ENCODE results near the gene ZWILCH. TPM values are rescaled to one million over a fixed set of nuclear protein-coding genes. Genes with fewer than 3 reads are reported as not detected.
A peak's percentile ranks its signal among the peaks of the same experiment; 100 is the strongest.
"Not testable (repeated sequence)": the region's sequence is repeated elsewhere in the genome, so short reads cannot be mapped to it uniquely, and the experiment has no call there.

ZWILCH gene
- total RNA-seq, 1 donor from 2014 or later: 15.5 TPM

DNA sequence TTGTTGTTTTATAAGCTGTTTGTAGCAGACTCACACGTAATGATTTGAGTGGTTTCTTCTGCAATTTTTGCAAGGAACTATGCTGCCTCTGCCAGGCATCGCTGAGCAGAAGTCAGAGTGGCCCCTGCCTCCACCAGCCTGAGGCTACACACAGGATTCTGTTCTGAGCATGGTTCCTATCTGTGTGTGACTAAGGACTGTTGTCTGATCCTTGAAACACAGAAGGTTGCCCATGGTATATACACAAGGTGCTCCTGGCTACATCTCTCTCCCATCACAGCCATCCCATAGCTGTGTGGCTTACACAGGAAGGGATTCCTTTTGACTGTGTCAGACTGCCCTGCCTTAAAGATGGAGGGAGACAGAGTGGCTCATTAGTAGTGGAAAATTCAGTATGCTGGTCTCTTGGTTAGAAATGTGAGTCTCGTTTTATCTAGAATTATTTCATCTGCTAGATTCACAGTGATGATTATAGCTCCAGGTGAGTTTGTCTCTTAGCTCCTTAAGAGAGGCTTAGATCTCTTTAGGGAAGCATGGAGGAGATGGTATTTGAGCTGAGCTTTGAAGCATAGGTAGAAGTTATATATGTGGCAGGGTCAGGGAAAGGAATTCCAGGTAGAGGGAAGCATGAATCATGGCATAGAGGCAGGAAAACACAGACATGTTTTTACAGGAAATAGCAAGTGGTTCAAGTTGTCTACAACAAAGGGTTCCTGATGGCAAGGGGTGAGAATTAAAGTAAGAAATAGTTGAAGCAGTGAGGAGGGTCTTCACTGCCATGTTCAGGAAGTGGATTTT, 45.1 kb upstream of the ZWILCH start:
- no peak overlapping the region for H3K4me3 ChIP-seq (ENCODE audit: insufficient read depth, low read depth, low read length)
- H3K9ac ChIP-seq (ENCODE audit: low read length): peak overlapping the region; percentile 1
- no peaks in the 10 kb centered on the region for H3K79me2 ChIP-seq (ENCODE audit: insufficient read depth, low read length)
- no peaks in the 10 kb centered on the region for H3K27me3 Mint-ChIP-seq (ENCODE audit: low read depth, unreplicated experiment)
- H3K4me3 Mint-ChIP-seq (ENCODE audit: unreplicated experiment): peak overlapping the region; percentile 68
- peaks cover 3% of the 10 kb centered on the region for H3K9me3 Mint-ChIP-seq (ENCODE audit: unreplicated experiment)
- H4K20me1 ChIP-seq (ENCODE audit: insufficient read depth, low read length): peaks cover 7% of the 10 kb centered on the region
- H2AFZ ChIP-seq (ENCODE audit: low read depth, low read length): no peak overlapping the region
- peak overlapping the region; percentile 20 for H3K4me2 ChIP-seq (ENCODE audit: low read length)
- peaks cover 19% of the 10 kb centered on the region for H3K4me1 Mint-ChIP-seq (ENCODE audit: low read depth, unreplicated experiment)
- DNase-seq (ENCODE audit: low read depth): peak; percentile 66
- H3K27ac Mint-ChIP-seq (ENCODE audit: unreplicated experiment): peak overlapping the region; percentile 27
- no peak overlapping the region for H3K27ac ChIP-seq (ENCODE audit: low read depth, low read length)
- TF ChIP-seq, protein P1, sequence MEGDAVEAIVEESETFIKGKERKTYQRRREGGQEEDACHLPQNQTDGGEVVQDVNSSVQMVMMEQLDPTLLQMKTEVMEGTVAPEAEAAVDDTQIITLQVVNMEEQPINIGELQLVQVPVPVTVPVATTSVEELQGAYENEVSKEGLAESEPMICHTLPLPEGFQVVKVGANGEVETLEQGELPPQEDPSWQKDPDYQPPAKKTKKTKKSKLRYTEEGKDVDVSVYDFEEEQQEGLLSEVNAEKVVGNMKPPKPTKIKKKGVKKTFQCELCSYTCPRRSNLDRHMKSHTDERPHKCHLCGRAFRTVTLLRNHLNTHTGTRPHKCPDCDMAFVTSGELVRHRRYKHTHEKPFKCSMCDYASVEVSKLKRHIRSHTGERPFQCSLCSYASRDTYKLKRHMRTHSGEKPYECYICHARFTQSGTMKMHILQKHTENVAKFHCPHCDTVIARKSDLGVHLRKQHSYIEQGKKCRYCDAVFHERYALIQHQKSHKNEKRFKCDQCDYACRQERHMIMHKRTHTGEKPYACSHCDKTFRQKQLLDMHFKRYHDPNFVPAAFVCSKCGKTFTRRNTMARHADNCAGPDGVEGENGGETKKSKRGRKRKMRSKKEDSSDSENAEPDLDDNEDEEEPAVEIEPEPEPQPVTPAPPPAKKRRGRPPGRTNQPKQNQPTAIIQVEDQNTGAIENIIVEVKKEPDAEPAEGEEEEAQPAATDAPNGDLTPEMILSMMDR (IDR thresholded peaks at IDR 0.05; ENCODE audit: insufficient read depth, low read depth, low read length): no peak
- no peak for TF ChIP-seq EZH2 (IDR thresholded peaks at IDR 0.05; ENCODE audit: insufficient read depth, low read length)
- H3K4me1 ChIP-seq (ENCODE audit: insufficient read depth, low read length): peaks cover 19% of the 10 kb centered on the region
- no peaks in the 10 kb centered on the region for H3K27me3 ChIP-seq (ENCODE audit: insufficient read depth, low read length)
- H3K36me3 ChIP-seq (ENCODE audit: insufficient read depth, low read length): no peaks in the 10 kb centered on the region
- H3K36me3 Mint-ChIP-seq (ENCODE audit: low read depth, unreplicated experiment): peaks cover 18% of the 10 kb centered on the region
- FAIRE-seq: no peak
- no peaks in the 10 kb centered on the region for H3K9me3 ChIP-seq (ENCODE audit: insufficient read depth, low read depth, low read length)

DNA sequence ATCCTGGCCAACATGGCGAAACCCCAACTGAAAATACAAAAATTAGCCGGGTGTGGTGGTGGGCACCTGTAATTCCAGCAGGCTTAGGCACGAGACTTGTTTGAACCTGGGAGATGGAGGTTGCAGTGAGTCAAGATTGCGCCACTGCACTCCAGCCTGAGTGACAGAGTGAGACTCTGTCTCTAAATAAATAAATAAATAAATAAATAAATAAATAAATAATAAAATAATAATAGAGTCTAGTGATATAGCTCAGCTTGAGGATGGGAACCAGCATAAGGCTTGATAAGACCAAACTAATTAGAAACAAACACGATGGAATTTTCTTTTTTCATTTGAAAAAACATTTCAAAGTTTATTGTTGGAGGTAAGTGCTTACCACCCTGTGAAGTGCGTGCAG, 43.8 kb upstream of the ZWILCH start:
- H3K9me3 Mint-ChIP-seq (ENCODE audit: unreplicated experiment); H2AFZ ChIP-seq (ENCODE audit: low read depth, low read length); H3K4me2 ChIP-seq (ENCODE audit: low read length); DNase-seq (ENCODE audit: low read depth); H3K9me3 ChIP-seq (ENCODE audit: insufficient read depth, low read depth, low read length); H4K20me1 ChIP-seq (ENCODE audit: insufficient read depth, low read length); H3K27me3 Mint-ChIP-seq (ENCODE audit: low read depth, unreplicated experiment); H3K4me3 ChIP-seq (ENCODE audit: insufficient read depth, low read depth, low read length); H3K36me3 ChIP-seq (ENCODE audit: insufficient read depth, low read length); H3K27ac ChIP-seq (ENCODE audit: low read depth, low read length); H3K9ac ChIP-seq (ENCODE audit: low read length); H3K27me3 ChIP-seq (ENCODE audit: insufficient read depth, low read length); H3K79me2 ChIP-seq (ENCODE audit: insufficient read depth, low read length); FAIRE-seq; H3K4me3 Mint-ChIP-seq (ENCODE audit: unreplicated experiment): not testable (repeated sequence)
- Mint-ChIP-seq H3K36me3 (ENCODE audit: low read depth, unreplicated experiment) (peaks cover 16% of the 10 kb centered on the region), H3K4me1 (ENCODE audit: low read depth, unreplicated experiment) (peaks cover 19% of the 10 kb centered on the region), H3K27ac (ENCODE audit: unreplicated experiment) (peak overlapping the region; percentile 47)
- peaks cover 17% of the 10 kb centered on the region for H3K4me1 ChIP-seq (ENCODE audit: insufficient read depth, low read length)

GRCh38 chr15:66461917-66462316, 43.2 kb upstream of the ZWILCH start:
- no peak overlapping the region for H3K9ac ChIP-seq (ENCODE audit: low read length)
- peaks cover 16% of the 10 kb centered on the region for H3K36me3 Mint-ChIP-seq (ENCODE audit: low read depth, unreplicated experiment)
- no peak overlapping the region for H3K27ac ChIP-seq (ENCODE audit: low read depth, low read length)
- H4K20me1 ChIP-seq (ENCODE audit: insufficient read depth, low read length): no peaks in the 10 kb centered on the region
- H3K4me3 ChIP-seq (ENCODE audit: insufficient read depth, low read depth, low read length): no peak overlapping the region
- no peaks in the 10 kb centered on the region for H3K27me3 ChIP-seq (ENCODE audit: insufficient read depth, low read length)
- H3K9me3 ChIP-seq (ENCODE audit: insufficient read depth, low read depth, low read length): no peaks in the 10 kb centered on the region
- no peak overlapping the region for H3K4me3 Mint-ChIP-seq (ENCODE audit: unreplicated experiment)
- no peak overlapping the region for H3K27ac Mint-ChIP-seq (ENCODE audit: unreplicated experiment)
- H3K9me3 Mint-ChIP-seq (ENCODE audit: unreplicated experiment): peaks cover 3% of the 10 kb centered on the region
- H3K4me1 Mint-ChIP-seq (ENCODE audit: low read depth, unreplicated experiment): peaks cover 19% of the 10 kb centered on the region
- DNase-seq (ENCODE audit: low read depth): no peak
- peaks cover 13% of the 10 kb centered on the region for H3K4me1 ChIP-seq (ENCODE audit: insufficient read depth, low read length)
- H3K4me2 ChIP-seq (ENCODE audit: low read length): no peak overlapping the region
- H3K36me3 ChIP-seq (ENCODE audit: insufficient read depth, low read length): no peaks in the 10 kb centered on the region
- H3K27me3 Mint-ChIP-seq (ENCODE audit: low read depth, unreplicated experiment): no peaks in the 10 kb centered on the region
- FAIRE-seq: no peak
- H2AFZ ChIP-seq (ENCODE audit: low read depth, low read length): no peak overlapping the region
- no peaks in the 10 kb centered on the region for H3K79me2 ChIP-seq (ENCODE audit: insufficient read depth, low read length)
- no peak for TF ChIP-seq EZH2 (IDR thresholded peaks at IDR 0.05; ENCODE audit: insufficient read depth, low read length)
- TF ChIP-seq, protein P1 (IDR thresholded peaks at IDR 0.05; ENCODE audit: insufficient read depth, low read depth, low read length): no peak

All from astrocyte (in vitro differentiated cells and primary cell).